Stimulated activated CD4-positive, alpha-beta T cell treated with anti-CD3 and anti-CD28 coated beads, Interleukin-1b, Interleukin-23, amount 100 ng/mL, for 24 hours (primary cell): Measurements from ENCODE around the gene FCAMR.

ENCODE experiments used
- DNase-seq, 4 experiments: peaks; one replicate each; pipeline ENCODE4 v3.0.0-alpha.2; 2020; ENCODE audit warnings: low read depth in 4 of 4, low spot score in 1 of 4

FCAMR gene

DNA sequence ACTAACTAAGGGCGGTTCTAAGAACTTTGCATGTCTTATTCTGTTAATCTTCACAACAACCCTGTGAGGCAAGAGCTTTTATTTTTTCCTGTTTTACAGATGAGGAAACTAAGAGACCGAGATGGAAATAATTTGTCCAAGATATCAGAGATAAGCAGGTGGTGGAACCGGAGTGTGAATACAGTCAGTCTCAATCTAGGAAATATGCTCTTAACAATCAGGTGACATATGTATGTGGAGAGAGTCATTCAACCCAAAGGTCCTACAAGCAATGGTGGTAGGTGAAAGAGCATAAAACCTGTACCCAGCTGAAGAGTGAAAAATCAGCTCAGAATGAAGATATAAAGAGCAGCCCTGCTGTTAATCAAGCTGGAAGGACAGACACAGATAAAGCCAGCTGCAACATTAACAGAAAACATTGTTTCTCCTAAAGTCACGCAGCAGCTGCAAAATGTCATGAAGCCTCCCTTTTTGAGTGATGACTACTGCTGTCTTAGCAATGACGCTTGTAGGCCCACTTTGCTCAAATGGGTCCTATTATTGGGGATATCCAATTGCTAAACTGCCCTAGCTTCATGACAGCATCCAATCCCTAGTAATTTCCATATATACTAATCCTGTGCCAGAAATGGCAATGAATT lies 30.5 kb upstream of the FCAMR start:
- DNase-seq, result no peak

DNA sequence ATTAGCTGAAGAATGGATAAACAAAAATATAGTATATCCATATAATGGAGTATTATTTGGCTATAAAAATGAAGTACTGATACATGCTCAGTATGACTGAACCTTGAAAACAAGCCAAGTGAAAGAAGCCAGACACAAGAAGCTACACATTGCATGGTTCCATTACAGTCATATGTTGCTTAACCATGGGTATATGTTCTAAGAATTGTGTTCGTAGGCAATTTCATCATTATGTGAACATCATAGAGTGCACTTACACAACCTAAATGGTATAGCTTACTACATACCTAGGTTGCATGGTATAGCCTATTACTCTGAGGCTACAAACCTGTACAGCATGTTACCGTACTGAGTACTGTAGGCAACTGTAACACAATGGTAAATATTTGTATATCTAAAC lies 28.6 kb upstream of the FCAMR start:
- DNase-seq, result no peak

DNA sequence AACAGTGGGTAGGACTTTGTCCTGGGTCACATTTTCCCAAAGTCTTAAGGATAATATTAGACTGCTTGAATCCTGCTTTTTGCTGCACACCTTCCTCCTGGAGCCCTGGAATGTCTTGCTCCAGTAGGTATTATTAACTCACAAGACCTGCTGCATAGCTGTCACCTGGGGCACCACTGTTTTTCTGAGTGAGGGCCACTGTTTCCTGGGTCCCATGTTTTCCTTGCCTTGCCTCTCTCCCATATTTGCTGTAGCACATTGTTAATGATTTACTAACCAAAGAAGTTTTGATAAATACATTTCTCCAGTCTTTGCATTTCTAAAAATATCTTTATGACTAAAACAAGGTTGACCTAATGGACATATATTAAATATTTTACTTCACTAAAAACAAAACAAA lies 22.5 kb upstream of the FCAMR start:
- DNase-seq, result no peak

DNA sequence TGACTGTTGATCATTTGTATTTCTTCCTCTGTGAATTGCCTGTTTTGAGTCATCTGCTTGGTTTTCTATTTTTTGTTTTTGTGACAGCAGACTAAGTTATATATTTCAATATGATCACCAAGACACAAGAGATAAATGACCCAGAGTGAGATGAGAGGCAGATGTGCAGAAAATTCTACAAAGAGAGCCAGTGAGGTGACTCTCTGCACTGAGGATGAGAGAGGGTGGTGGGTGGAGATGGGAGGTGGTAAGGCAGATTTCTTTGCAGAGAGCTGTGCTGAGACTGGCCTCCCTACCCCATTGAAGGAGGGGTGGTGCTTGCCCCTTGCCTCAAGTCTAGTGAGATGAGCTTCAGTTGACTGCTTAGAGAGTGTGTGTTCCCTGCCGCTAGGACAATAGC lies 17.6 kb upstream of the FCAMR start:
- DNase-seq, result no peak

DNA sequence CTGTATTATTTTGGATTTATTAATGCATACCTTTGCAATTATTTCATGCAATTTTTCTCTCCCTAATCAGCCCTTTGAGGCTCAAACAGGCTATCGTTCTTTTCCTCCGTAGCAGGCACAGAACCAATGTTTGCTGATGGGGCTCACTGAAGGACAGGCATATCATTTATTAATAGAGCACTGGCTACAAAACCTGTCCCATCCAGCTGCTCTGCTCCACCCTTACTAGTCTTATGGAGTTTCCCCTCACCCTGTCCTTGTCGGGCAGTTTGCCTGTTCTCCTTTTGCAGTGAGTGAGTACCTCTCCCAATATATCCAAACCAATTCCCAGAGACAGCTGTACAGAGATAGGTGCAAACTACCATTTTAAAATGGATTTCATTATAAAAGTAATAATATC lies 16.6 kb upstream of the FCAMR start:
- no peak for DNase-seq

DNA sequence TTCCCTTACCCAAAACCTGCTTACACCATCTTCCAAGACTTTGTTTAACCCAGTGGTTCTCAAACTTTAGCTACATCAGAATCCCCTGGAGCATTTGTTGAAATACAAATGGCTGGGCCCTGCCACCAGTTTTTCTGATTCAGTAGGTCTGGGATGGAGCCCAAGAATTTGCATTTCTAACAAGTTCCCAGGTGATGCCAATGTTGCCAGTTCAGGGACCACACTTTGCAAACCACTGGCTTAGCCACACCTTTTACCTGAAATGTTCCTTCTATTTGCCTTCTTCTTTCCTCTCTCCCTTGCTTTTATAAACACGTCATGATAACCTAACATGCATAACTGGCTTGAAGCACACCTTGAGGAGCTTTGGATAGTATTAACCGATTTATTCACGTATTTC lies 16.1 kb upstream of the FCAMR start:
- DNase-seq, result no peak

DNA sequence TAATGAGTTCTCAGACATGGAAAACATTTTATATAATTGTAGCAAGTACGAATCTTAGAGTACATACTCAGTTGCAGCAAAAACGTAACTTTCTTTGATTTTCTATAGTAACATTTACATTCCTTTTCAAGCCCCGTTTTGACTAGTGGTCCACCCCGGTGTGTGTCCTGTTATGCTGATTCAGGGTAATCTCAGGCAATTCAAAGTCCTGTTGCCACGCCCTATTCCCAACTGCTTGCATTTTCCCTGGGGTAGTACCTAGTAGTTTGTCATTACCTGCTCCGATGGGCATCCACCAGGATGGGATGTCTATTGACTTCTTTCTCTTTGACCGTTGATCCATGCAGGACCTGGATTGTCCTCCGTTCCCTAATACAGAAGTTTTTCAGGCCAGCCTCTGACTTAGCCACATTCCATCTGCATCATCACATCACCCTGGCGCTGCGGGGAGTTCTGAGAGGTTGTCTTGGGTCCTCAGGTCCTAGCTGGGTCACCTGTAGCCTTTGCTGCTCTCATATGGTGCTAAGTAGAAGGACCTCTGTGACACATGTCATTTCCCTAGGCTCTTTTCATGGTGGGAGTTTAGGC lies 15.0 kb upstream of the FCAMR start:
- no peak for DNase-seq

DNA sequence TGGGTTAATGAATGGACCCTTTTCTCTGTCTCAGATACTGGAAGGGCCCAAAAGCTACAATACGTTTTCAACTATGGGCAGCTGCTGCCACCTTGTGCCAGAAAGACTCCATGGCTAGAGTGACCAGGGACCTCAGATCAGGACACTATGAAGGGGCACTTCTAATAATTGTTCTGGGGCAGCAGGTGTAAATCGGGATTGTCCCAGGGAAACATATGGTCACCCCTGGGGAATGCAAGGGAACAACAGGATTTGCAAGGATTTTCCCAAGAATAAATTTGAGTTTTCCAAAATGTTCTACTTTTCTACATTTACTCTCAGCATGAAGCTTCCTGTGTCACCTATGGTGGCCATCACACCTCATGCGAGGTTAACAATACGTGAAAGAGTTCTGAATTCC lies 12.0 kb upstream of the FCAMR start:
- peak; percentile 20 to 31 (median 27) for DNase-seq

DNA sequence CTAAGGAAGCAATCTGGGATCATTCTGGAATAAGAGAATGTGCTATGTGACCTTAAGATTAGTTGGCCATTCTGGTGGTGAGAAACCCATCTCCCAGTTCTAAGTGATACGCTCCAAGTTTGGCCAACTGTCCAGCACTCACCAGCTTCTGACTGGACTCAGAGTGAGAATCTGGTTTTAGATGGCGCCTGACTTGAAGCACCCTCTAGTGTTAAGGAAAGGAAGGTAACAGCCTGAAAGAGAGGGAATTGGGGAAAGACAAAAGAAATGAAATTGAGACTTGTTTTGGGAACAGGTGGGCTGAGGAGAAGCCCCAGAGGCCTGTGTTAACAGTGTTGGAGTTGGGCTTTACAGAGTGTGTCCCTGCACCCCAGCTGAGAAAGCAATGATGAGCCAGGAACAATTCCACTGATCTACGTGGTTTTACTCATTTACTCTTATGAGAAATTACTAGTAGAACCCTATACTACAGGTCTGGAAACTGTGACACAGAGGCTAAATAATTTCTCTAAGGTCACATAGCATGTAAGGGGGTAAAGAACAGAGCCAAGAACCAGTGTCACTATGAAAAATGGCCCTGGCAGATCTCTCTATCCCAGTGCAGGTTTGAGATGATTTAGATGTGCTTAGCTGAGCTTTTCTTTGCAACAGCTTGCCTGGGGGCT lies 9.3 kb upstream of the FCAMR start:
- no peak for DNase-seq

DNA sequence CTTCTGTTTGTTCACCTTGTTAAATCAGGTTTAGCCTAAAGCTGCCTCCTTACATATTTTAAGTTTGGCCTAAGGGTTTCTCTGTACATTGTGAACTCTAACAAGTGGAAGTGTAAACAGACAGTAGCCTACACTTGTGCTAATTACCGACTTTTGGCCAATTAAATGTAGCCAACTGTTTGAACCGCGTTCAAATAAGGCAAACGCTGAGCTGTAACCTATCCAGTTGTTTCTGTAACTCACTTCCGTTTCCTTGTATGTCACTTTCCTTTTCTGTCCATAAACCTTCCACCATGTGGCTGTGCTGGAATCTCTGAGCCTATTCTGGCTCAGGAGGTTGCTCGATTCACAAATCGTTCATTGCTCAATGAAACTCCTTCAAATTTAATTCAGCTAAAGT lies 8.0 kb upstream of the FCAMR start:
- DNase-seq, result no peak

DNA sequence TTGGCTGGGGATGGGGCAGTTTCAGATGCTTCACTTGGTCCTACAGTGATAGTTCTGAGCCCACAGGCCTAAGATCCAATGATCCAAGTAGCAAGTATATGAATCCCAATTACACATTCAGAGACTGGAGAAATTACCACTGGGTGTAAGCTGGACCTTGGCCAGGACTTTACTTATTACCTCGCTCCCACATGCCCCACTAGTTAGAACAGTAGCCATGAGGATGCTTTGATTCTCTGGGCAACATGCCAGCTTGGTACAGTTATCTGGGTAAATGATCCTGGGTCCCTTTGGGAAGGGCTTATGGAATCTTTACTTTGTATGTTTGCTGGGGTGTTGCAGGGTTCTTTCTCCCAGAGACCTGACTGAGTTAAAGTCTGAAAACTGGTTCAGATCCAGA lies 5.0 kb upstream of the FCAMR start:
- no peak for DNase-seq

DNA sequence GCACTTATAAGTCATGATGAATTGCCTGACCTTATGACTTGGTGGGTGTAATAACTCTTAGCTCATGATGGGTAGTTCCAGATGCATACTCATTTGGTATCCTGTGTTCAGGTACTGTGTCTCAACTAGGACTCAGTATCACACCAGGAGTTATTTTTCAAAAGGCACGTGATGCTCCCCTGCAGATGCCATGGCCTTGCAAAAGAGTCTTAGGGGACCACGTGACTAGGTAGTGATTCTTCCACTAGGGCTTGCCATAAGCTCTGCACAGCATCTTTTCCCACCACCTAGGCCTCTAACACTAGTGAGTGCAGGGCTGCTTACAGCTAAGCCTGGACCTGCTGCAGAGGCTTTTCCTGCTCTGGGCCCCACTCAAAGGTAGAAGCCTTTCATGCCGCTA lies 3.9 kb upstream of the FCAMR start:
- DNase-seq, result no peak

DNA sequence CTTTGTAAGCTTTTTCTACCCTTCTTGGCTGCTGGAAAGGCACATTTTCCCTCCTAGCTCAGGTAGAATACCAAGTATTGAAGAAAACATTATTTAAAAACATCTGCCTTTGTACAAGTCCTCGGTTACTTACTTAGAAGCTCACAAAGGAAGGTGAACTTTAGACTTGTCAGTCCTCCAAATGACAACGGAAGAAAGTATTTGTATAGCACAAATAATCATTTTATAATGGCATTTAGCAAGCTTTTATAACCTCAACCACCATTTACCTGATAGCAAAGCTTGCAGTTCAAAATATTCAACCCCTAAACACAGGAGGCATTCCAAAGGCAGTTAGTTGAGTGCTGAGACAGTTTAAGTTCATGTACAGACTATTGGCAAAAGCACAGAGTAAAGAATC lies 2.5 kb upstream of the FCAMR start:
- DNase-seq, result no peak

DNA sequence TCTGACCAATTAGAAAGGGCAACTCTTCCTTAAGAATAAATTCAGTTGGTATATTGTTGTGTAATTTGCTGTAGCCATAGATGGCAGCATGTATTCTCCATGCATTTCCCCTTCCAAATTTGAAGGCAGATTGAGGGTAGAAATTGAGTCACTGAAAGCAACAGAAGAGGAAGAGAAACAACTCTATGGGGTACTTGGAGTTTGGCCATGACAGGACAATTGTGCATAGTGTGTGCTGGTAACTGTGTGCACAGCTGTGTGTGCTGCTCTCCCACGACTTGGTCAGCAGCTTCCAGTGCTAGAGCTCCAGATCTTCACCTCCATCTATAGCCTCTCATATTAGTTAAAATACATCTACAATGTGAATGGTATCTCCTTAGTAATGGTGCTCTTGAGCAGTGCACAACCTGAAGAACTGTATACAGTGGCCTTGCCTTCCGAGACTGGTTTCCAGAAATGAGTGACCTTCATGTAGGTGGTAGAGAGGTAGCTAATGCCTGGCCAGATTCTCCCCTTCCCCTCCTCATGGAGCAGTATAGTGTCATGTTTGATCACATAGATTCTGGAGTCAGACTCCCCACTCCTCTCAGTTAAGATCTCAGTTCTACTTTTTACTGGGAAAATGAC lies 882 bp upstream of the FCAMR start:
- DNase-seq, result no peak

DNA sequence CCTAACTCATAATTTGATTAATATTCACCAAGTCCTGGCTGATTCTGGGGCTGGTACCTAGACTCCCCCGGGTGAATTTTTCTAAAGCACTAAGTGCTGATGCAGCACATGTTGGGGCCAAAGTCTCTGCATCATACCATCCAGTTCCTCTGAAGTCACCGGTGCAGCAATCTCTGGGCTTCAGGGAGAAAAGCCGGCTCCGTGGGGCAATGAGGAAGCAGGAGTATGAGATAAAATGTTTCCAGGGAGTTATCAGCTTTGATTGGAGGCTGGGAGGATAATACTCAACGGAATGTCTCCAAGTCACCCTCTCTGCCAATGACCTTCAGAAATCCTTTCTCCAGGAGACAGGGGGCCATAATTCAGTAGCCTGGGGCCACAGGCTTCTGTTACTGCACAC lies 1.2 kb downstream of the FCAMR start:
- DNase-seq, result no peak

DNA sequence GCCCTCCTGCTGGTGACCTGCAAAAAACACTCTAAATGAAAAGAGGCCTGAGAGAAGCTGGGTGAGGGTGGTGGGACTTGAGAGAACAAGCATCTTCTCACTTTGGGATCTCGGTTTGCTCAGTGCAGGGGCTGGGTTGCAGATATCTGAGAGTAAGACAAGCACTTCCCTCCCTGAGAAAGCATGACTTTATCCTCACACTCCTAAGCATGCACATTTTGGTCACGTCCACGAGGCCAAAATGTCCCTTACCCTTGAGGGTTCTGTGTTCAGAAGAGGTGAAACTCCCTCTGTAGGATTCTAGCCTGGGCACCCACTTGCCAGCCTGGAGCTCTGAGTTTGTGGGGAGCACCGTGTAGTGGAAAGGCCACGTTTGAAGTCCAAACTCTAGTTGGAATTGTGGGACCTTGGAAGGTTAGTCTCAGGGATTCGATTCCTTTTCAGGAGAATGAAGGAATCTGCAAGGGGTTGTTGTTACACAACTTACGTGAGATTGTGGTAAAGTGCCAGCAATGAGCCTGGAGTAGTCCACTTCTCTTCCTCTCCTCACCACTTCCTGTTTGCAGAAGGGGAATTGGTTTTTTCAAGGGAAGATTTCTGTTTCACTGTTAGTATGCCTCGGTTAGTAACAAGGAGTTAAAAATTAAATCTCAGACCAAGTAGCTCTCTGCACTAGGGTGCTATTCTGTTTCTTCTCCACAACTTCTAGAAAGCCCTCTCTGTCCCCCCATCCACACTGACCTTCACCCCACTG lies 3.0 kb downstream of the FCAMR start:
- no peak for DNase-seq

DNA sequence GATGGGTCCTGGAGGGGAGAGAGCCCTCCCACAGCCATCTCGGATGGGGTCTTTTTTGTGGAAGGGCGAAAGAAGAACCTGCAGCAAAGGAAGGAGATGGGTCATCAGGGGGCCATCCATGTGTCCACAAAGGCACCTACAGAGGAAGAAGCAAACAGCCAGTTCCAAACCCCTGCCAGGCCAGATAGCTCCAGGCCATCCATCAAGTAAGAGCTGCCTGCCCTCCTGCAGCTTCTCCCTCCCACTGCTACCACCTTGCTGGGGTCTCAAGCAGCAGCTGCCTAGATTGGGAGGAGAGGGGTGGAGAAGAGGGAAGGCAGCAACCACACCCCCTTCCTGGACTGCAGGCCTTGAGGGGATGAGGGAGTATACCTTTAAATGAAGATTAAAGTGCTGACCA lies 4.5 kb downstream of the FCAMR start:
- DNase-seq, result no peak

DNA sequence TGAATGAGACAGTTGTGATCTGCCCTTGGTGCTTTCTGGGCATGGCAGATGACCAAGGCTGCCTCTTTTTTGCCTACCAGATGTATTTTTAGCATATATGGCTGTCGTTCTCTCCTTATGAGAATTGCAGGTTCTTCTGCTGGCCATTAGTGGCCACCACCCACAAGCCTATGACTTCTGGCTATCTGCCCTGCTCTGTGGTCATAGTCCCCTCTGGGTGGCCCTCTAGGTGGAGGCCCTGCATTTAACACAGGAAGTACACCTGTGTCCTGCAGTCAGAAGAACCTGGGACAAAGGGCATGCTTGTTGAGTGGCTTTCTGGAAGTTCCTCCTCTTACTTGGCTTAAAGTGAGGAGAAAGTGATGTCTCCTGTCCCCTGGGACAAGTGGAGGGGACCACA lies 6.5 kb downstream of the FCAMR start:
- DNase-seq, result no peak

DNA sequence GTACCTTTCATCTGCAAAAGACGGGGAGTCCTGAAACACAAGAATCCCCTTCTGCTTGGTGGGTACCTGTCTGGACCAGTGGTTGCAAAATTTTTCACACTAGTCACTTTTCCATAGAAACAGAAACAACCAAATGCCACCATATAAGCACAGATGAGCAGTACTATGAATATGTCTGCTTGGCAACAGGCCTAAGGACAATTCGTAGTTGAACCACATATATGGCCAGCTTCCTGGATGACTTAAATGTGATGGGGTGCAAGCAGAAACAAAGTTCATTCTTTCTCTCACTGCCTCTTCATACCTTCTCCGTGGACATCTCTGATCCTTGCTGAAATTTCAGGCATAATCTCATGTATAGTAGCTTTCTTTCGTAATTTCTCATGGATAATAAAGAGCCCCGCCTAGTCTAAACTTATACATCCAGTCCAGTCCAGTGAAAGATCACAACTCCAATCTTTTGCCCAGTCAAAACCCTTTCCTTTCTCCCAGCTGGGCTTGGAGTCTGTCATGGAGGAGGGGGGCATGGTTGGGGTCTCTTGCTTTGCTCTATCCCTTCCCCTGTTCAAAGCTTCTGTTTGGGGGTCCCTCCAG lies 7.0 kb downstream of the FCAMR start:
- no peak for DNase-seq

DNA sequence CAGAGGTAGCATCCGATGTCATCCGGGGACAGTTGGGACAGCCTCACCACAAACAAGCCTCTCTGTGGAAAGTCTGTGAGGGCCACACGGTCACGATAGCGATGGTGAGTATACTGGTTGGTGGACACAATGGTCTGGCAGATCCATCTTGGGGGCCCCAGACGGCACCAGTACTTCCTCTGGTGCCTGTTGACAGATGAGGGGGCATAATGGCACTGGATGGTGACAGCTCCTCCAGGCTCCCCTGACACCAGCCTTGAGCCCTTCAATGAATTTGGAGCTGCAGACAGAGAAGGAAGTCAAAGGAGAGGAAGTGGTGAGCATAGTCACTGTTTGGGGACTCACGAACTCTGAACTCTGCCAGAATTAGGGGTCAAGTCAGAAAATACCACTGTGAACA lies 8.0 kb downstream of the FCAMR start:
- DNase-seq, result no peak

DNA sequence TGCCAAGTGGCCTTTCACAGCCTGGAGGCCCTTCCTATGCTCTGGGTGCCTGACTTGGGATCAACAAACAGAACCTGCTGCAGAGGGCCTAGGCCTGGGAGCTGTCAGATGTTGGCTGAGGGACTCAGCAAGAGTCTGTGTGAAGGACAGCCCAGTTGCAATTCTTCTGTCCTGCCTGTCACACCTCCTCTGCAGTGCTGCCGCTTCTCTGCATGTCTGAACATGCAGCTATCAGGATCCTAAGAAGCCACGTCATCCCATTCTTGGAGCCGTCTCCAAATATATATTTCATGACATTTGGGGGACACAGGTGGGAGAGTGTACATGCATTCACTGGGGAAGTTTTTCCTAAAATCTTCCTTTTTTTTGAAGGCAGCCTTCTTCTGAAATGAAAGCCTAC lies 8.6 kb downstream of the FCAMR start:
- DNase-seq, result no peak
